Femur (tissue), 1 donor: ENCODE results near the gene IGF1R.

ENCODE experiments used
- DNase-seq: peaks from one replicate; pipeline ENCODE4 v3.0.0-alpha.2; 2017

IGF1R gene

DNA sequence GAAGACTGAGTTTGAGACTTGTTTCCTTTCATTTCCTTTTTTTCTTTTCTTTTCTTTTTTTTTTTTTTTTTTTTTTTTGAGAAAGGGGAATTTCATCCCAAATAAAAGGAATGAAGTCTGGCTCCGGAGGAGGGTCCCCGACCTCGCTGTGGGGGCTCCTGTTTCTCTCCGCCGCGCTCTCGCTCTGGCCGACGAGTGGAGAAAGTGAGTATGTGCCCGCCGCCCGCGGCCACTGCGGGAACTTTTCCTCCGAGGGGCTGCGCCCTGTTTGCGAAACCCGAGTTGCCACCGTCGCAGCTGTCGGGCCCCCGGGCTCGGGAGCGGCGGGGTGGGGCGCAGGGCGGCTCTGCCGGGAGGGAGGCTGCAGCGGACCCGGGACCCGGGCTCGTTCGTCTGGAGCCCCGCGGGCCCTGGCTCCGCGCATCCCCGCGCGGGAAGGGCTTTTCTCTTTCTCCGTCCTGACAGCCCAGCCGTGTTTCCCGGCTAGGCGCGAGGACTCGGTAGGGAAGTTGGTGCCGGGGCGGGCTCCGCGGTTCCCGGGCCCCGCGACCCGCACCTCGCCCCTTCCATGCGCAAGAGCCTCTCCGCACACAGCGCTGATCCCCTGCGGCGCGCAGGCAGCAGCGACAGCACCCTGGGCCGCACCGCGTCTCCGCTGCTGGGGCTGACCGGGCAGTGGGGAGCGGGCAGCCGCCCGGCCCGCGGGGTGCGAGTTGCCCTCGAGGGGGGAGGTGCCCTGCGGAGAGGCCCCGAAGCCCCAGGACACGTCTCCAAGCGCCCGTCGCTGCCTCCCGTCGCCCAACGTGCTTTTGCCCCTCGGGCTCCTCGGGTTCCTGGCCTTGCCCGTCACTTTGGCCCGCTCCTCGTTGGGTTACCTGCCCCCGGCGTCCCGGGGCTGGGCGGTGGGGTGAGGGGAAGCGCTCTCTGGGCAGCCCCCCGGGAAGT lies 1.4 kb downstream of the IGF1R start:
- DNase-seq = peak; percentile 72

DNA sequence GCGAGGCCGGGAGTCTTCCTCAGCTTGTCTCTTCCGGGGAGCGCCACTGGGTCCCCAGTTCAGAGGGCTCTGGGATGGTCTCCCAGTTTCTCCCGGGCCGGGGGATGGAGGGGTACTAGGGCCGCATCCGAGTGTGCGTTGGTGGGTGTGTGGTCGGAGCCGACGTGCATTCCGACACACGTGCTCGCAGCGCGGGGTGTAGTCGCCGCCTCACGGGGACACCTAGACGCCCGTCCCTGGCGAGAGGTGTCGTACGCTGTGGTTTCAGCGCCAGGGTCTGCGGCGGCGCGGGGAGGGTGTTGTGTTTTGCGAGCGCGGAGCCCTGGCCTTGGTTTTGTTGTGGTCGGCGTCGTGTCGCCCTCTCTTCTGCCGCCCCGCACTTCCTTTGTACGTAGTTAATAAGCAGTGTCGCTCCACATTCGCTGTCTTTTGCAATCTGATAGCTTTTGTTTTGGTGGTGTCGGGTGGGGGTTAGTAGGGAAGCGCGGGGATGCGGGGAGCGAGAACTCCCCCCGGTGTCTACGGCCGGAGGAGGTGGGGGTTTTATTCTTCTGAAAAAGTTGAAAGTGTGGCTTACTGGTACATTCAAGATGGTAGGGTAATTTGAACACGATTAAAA lies 2.2 kb downstream of the IGF1R start:
- DNase-seq = peak; percentile 65

DNA sequence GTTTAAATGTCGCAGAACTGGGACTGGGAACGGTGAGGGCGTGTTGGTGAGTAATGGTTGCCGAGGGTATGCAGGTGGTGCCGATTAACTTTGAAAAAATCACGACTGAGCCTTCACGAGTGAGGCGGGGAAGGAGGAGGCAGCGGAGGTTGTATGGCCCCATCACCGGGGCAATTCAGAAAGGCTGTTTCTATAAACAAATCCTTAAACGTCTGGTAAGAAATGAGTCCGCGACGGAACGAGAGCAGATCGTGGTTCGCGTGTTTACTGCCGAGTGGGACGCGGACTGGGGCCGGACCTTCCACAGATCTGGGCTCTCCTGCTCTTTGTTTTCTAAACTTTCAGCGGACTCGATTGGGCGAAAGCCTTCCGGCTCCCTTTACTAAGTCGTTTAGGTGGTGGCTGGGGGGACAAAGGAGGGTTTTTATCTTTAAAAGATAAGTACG lies 2.7 kb downstream of the IGF1R start:
- peak; percentile 51 for DNase-seq

DNA sequence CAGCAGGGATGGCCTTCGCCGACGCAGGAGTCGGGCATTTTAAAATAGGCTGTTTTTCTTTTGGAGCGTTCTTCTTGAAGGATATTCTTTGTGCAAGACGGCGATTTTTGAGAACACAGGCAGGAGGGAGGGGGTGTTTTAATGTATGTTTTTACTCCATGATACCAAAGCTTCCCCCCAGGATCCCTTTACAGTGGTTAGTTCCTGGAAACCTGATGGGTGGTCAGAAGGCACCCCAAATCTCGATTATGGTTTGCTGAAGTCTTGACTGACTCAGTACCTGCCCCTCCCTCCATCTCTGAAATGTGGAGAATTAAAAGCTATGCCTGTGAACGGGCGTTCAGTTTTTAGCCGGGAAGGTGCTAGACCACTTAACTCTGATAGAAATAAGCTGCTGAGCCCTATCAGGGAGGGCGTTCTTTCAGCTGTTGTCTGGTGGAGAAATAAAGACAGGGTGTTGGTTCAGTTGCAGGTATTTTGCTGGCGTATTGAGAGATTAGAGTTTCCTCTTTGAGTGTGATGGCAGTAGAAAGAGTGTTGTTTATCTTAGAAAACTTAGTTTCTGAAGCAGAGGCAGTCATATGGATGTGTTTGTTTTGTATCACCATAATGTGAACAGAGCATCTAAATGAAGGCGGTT lies 3.4 kb downstream of the IGF1R start:
- DNase-seq = no peak

DNA sequence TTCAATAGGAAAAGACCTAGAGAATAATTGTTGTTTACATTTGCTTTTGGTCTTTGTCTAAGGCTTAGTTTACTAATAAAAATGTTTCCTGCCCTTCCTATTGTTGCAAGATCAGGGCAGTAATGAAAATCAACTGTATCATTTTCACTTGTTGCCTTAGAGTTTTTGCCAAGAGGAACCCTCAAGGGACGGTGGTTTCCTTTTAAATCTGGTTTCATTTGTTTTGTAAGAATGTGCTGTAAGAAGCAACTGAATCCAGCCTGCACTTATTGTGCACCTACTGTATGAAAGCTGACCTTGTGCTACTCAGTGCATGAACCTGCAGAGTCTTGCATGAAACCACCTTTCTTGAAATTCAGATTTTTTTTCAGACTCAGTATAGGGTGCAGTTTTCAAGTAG lies 5.3 kb downstream of the IGF1R start:
- no peak for DNase-seq

DNA sequence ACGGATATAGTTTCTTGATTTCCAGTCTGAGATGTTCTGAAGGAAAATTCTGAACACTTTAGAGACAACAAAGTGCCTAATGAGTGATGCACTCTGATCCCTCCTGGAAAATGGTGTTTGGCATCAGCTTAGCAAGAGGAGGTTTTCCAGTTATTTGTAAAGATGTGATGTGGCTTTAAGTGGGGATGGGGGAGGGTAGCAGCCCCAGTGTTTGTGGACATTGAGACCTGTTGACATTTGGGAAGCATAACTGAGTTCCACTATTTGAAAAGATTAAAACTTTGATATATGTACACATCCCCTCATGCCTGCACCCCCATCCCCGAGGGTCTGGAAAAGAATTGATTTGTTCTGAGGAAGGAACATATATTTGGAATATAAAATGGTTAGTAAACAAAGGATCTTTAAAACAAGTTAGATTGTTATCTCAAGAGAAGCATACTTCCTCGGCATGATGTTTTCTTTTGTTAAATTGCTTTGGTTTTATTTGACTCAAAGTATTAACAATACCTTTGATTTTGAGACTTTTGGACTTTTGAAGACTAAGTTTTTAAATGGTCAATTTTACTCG lies 6.5 kb downstream of the IGF1R start:
- no peak for DNase-seq

DNA sequence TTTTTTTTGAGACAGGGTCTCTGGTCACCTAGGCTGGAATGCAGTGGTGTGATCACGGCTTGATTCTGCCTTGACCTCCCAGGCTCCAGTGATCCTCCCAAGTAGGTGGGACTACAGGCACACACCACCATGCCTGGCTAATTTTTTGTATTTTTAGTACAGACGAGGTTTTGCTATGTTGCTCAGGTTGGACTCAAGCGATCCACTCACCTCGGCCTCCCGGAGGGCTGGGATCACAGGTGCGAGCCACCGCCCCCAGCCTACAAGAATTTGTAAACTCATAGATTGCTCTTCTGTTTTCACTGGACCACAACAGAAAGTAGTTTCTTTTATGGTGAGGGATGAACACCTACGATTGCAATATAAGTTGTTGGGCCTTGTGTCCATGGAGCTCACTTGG lies 7.4 kb downstream of the IGF1R start:
- no peak for DNase-seq

DNA sequence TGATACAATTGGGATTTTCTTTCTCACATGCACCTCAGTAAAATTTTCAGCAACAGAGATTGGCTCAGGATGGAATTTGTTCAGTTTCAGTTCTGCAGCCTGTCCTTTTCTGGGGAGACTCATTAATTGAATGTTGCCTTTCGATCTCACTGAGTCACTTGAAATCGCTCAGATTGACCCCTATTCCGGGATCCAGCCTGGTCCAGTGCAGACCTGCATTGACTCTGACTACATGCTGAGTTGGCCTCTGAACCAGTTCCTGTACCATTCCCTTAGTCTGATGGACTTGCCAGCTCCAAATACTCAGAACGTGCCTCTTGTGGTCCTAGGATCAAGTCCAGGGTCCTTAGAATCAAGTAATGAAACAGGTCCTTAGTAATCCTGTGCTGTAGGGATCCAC lies 9.4 kb downstream of the IGF1R start:
- DNase-seq = no peak

DNA sequence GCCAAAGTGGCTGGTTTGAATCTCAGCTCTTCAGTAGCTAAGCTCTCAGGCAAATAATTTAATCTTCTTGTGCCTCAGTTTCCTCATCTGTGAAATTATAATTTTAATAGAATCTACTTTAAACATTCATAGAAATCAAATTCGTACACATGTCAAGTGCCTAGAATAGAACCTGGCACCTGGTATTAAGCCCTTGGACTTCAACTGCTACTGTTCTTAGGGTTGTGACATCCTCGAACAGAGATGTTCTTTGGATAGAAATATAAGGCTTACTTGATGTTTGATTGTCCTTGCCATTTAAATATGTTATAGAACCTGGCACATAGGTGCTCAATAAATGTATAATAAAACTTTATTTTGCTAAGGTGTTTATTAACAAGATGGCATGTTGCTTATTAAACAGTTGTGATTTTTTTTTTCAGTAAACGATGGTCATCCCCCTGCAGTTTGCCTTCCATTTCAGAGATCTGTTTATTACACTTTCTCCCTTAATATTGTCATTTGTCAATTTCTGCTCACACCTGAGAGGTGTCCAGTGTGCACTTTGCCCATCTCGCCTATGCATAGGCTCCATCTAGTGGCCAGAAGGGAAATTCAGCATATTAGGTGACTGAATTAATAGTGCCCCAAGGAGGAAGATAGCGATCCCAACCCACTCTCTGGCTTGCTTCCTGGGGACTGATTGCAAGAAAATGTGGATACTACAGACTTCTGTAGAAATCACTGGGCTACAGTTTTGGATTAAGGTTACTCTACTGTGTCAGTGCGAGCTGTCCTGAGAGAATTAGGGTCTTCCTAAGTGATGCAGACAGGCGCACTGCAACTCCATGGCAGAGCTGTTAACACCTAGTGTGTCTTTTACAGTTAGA lies 10.7 kb downstream of the IGF1R start:
- DNase-seq = no peak

DNA sequence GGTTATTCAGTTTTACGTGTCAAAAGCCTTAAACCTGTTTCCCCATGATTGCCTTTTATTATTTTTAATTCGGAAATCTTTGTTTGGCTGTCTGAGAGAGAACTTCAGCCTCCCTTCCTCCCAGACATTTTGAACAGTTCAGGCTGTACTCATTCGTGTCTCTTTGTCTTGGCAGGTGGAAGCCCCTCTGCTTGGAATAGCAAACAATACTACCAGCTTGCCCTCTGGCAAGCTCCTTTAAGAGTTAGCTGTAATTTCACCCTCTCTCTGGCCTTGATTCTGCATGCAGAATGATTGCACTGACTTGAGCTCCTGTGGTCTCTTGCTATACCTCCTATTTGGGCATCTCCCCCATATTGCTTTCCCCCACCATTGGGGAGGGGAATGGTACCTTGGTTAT lies 11.7 kb downstream of the IGF1R start:
- DNase-seq = no peak

DNA sequence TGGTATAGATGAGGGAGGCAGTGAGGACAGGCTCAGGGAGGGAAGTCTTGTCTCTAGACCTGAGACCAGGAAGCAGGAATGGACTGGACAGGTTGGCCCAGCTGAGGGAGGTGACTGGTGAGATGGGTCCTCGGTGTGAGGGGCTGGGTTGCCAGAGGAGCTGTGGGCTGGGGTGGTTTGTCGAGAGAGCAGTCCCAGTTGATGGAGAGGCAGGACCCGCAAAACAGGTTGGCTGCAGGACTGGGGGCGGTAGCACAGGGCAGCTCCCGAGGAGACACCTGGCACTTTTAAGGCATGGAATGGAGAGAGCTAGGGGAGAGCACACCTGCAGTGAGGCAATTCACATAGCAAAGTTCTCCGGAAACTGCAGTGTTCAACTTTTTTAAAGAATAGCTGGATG lies 14.7 kb downstream of the IGF1R start:
- no peak for DNase-seq

DNA sequence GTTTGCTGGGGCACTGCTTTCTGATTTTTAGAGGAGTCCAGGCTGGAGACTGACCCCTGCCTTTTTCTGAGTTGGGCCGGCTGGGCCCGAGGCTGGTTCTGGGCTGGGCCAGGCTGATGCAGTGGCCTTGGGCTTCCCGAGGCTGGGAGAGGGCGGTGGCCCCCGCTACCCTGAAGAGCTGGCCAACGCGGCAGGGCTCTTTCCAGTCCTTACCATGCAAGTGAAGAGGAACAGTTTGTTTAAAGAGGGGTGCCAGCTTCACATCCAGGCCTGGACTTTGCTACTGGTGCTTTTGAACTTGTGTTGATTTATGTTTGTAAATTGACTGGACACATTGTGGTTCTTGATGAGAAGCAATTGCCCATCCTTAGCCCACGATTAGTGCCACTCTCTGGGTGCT lies 15.3 kb downstream of the IGF1R start:
- no peak for DNase-seq

DNA sequence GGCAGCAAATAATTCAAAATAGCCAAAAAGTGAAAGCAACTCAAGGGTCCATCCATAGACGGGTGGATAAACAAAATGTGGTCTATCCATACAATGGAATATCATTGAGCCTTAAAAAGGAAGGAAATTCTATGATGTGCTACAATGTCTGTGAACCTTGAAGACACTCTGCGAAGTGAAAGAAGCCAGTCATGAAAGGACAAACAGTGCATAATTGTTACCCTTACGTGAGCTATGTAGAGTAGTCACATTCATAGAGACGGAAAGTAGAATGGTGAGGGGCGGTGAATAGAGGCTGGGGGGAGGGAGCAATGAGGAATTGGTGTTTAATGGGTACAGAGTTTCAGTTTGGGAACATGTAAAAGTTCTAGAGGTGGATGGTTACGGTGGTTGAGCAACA lies 18.1 kb downstream of the IGF1R start:
- no peak for DNase-seq

DNA sequence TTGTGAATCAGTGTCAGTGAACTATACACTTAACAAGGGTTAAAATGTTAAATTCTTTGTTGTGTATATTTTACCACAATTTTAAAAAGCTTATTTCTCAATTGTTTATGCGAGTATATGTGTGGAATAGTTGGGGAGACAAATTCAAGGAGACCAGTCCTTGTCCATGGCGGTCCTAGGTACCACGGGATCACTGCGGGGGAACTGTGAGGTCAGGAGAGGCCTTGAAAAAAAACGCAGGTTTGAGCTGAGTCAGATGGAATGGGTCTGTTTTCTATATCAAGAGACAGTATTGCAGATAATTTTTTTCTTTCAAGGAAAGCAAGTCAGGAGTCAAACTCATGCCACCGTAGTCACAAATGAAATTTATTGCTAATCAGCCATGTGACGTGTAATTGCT lies 18.5 kb downstream of the IGF1R start:
- no peak for DNase-seq

DNA sequence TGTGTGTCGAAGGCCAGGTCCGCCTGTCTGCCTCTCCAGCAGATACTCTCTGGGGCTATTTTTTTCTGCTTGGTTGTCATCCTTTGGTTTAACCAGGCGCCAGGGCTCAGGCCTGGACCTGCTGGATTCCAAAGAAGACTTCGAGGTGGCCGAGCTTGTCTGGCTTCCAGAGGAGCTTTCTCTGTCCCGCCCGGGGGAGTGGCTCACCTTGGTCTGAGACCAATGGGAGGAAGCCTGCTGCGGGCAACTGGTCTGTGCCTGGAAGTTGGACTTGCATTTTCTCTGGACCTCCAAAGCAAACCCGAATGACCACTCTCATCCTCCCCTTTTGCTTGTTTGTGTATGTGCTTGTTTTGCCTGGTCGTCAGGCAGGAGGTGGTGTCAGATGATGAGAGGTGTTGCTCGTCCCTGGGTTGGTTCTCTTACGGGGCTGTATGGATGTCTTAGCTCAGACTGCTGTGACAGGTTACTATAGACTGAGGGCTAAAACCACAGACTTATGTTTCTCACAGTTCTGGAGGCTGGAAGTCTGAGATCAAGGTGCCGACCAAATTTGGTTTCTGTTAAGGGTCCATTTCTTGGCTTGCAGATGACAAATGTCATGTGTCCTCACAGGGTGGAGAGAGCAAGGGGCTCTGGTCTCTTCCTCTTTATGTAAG lies 19.3 kb downstream of the IGF1R start:
- no peak for DNase-seq

DNA sequence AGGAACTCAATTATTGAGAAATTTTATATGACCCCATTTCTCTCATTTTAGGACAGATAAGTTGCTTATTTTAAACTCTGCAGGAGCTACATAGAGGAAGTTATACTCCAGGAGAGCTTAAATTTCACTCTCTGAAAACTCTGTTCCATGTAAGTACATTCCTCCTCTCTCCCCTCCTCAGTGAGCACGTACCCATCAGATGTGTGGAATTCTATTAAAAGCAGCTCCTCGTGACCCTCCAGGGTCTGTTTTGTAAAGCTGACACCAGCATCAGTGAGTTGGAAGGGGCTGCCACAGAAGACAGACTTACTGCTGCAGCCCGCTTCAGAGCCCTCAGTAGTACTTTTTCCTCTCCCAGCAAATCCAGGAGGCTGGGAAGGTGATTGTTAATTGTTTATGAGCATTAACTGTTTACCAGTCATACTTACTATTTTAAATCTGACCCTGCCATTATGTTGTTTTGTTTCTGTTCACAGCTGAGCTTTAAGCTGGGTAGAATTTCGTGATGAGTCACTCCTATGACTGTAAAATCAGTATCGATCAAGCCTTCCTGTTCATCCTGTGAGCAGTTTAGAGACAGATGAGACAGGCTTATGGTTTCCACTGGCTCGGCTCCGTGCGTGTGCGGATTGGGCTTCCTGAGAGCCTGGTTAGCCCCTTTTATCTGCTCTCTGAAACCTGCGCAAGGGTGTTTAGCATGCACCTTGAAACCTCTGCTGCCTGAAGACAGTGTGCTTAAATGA lies 20.4 kb downstream of the IGF1R start:
- no peak for DNase-seq

DNA sequence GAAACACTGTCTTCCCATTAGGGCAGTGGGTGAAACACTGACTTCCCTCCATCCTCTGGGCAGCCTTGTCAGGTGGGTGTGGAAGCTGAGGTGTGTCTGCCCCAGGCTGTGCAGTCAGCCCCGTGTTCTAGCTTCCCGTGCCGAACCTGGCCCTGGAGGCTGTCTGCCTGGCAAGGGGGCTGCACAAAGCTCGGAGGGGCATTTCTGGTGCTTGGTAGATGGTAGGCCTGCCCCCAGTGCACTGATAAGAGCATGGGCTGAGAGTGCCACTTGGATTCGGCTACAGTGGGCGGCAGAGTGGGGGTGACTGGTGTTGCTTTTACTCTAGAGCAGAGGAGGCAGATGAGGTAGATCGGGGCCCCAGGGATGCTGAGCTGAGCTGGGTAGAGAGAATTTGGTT lies 21.3 kb downstream of the IGF1R start:
- DNase-seq = no peak

DNA sequence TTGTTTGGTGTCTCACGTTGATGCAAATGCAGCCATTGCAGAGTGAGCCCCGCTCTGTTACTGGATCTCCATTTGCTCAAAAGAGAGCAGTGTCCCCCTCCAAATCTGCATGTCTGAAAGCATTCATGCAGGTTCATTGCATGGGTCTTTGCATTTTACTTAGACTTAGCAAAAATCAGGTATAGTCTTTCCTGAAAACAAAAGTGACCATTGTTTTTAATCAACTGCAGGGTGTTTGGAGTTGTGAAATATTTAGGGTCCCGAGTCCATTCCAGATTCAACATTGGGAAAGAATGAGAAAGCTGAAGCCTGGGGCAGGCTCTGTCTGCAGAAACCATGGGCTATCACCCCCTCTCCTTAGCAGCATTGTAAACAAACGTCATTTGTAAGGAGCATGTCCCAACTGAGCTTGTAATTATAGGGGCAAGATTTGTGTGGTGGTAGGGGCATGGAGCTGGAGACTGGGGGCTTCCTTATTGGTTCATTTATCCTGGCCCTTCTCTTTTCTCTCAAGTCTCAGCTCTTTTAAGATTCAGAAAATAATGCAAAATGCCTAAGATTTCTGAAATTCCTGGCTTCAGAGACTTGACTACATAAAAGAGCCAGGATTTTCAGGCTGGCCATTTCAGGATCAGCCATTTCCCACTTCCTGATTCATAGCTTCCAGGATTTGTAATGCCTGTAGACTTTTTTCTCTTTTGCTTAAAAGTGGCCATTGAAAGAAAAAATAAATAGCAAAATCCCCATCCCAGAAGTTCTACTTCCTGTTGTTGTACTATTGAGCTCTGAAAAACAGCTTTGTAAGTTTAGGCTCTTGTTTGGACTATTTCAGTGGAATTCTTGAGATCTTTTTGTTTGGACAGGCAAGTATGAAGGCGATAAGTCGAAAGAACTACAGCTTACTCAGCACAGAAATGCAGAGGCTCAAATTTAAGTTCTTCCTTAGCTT lies 23.0 kb downstream of the IGF1R start:
- DNase-seq = no peak

DNA sequence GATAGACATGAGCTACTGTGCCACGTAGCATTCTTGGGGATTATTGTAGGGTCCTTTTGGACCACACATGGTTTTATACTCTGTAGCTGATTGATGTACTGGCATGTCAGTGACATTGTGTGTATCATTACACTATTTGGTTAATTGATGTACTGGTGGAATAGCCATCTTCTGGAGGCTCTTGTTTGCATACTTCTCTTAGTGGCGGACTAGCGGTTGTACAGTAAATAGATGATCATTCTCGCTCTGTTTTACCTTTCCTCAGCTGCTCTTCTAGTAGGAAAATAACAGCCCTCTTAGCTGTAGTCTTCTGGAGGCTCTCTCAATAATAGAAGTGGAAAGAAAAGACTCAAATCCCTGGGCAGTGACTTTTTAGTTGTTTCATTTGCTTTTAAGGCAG lies 24.8 kb downstream of the IGF1R start:
- no peak for DNase-seq

DNA sequence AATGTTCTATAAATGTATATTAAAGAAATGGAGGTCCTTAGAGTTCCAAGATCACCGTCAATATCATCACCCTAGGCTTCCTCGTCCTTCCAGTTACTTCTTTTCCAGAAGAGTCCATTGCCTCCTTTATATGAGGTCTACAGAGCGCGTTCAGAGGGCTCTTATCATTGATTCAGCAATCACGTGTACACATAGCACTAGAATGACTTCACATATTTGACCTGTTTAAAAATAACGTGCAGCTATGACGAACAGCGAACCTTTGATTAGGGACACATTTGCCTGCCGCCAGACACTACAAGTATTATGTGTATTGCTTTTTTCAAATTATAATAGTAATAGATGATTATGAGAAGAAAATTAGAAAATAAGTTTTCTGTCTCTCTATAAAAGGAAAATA lies 26.0 kb downstream of the IGF1R start:
- DNase-seq = no peak
